Activated CD4-positive, alpha-beta T cell treated with anti-CD3 and anti-CD28 coated beads, Interleukin-2, amount 10 ng/mL, durations not matched to agents 7 days and 5 days (primary cell): Measurements from ENCODE around the gene SVIP. TPM values are rescaled to one million over a fixed set of nuclear protein-coding genes. Genes with fewer than 3 reads are reported as not detected.

Experiments used
- CTCF ChIA-PET: fragments of 350-600 bp; sonication (Branson Sonifier 250); formaldehyde crosslinking; loops from one replicate; lab custom pipeline; 2021; ENCODE audit warnings: antibody characterized with exemption; lab: Charles Lee
- POLR2A ChIA-PET: fragments of 350-600 bp; sonication (Branson Sonifier 250); formaldehyde crosslinking; loops from one replicate; lab custom pipeline; 2021; ENCODE audit warnings: antibody characterized with exemption; lab: Charles Lee
- DNase-seq: peaks from one replicate; pipeline ENCODE4 v3.0.0-alpha.2; 2020
- H3K27ac Mint-ChIP-seq: one replicate; pipeline ENCODE4 v1.8.0; 2021; ENCODE audit warnings: mild to moderate bottlenecking, moderate library complexity, mixed read lengths
- H3K27me3 Mint-ChIP-seq: one replicate; pipeline ENCODE4 v1.8.0; 2021; ENCODE audit warnings: mixed read lengths
- H3K36me3 Mint-ChIP-seq: one replicate; pipeline ENCODE4 v1.8.0; 2021; ENCODE audit warnings: low read depth, mixed read lengths
- H3K4me1 Mint-ChIP-seq: one replicate; pipeline ENCODE4 v1.8.0; 2021; ENCODE audit warnings: mixed read lengths
- H3K4me3 Mint-ChIP-seq: one replicate; pipeline ENCODE4 v1.8.0; 2021; ENCODE audit warnings: mild to moderate bottlenecking, moderate library complexity, mixed read lengths
- H3K9me3 Mint-ChIP-seq: one replicate; pipeline ENCODE4 v1.8.0; 2021; ENCODE audit warnings: mixed read lengths
- total RNA-seq, 2 experiments: library from RNA; stranded (reverse); gene quantifications; one replicate each; pipeline ENCODE4 v1.2.3, GENCODE V29; 2021

The SVIP gene
- total RNA-seq, 2 experiments from 2014 or later = 27.6 to 28.8 TPM

DNA sequence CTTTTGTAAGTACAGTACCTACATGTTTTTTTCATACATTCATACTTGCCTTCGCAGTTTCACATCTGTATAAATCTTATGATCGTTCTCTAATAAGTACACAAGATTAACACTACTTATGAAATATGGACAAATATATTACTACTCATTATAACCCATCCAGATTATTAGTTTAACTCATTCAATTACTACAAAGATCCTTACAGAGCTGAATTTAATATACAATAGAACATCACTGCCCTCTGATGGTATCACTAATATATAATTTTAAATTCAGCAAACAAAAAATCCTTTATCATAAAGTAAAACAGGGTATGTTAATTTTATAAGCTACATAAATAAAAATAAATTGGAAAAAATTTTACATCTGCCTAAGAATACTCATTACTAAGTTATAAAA is 7.4 kb downstream of the SVIP start:
- Mint-ChIP-seq H3K4me1 (peaks cover under 1% of the 10 kb centered on the region), H3K27me3 (no peaks in the 10 kb centered on the region), H3K4me3 (no peak overlapping the region), H3K36me3 (peaks cover 35% of the 10 kb centered on the region), H3K9me3 (no peaks in the 10 kb centered on the region), H3K27ac (no peak overlapping the region)
- POLR2A ChIA-PET = no interaction called here
- DNase-seq = no peak
- CTCF ChIA-PET = no interaction called here

DNA sequence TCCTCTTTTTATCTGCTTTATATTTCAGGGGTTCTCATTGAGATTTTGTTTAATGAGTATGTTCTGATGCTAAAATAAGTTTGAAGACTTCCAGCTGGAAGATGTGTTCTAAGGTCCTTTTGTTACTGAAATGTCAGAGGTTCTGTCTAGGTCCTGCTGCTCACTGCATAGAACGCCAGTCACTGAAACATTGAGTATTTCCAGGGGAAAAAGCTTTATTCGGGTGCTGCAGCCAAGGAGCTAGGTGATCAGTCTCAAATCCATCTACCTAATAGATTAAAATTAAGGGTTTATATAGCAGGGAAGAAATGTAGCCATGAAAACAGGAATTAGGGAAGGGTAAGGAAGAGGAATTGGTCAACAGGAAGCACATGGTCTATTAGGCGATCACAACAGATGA is 19.7 kb downstream of the SVIP start:
- CTCF ChIA-PET = interaction anchor here (2.3 kb wide), 1 partner anchor 20 kb away, joined by 7 read pairs; the partner anchor contains the start of gene SVIP
- Mint-ChIP-seq H3K9me3 (peaks cover 6% of the 10 kb centered on the region), H3K36me3 (no peaks in the 10 kb centered on the region), H3K27ac (no peak overlapping the region), H3K4me1 (peaks cover 3% of the 10 kb centered on the region), H3K27me3 (no peaks in the 10 kb centered on the region), H3K4me3 (no peak overlapping the region)
- DNase-seq = no peak
- POLR2A ChIA-PET = no interaction called here

DNA sequence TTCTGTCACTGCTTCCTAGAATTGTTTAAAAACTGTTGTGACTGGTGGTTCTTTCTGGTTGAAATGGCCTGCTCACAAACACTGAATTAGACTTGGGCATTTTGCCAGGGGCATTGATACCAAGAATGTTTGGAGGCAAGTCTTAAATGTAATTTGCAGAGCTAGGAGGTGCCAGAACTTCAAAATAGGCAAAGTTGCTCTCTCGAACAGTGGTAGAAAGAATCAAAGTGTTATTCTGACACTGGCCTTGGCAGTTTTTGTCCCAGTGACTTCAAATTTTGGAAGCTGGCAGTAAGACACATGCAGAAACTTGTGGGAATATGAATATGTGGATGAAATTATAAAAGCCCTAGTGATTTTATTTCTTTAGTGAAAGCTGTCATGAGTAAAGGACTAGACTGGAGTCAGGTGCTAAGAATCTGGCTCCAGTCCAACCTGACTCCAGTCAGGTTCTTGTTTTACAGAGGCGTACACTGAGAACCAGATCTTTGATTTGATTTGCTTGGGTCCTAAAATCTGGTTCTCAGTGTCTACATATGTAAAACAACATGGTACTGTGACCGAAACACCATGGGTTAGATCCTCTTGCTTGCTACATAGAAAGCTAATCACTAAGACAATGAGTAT is 20.9 kb downstream of the SVIP start:
- ChIA-PET CTCF (interaction anchor here (2.3 kb wide), 1 partner anchor 21 kb away, joined by 7 read pairs; the partner anchor contains the start of gene SVIP), POLR2A (no interaction called here)
- no peaks in the 10 kb centered on the region for H3K36me3 Mint-ChIP-seq

DNA sequence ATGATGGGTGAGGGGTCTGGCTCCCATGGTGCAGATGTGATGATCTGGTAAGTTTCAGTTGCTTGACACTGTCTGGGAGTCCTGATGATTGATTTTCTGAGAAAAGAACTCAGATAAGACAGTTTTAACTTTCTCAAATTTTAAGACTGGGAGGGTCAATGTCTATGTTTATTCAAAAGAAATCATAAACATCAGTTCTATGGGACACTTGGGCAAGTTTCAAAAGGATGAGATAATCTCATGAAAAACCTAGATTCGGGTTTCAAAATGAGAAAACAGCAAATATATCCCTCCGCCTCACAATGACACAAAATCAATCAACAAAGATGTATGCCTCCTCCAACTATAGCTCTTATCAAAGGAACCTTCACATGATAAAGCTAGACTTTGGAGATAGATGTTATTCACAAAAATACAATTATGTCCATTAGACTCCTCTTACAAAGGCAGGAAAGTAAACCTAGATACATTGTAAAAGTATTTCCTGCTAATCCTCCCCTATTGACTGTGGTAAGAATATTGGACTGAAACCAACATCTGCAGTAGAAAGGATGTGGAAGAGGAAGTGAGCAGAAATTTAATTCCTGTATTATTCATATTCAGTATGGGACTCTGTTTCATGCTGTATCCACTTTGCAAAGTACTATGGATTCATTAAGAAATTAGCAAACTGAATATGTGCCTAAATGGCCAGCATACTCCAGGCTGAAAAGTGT is 21.6 kb downstream of the SVIP start:
- Mint-ChIP-seq H3K27me3 (no peaks in the 10 kb centered on the region), H3K9me3 (peaks cover 6% of the 10 kb centered on the region), H3K4me3 (no peak overlapping the region), H3K27ac (no peak overlapping the region), H3K36me3 (no peaks in the 10 kb centered on the region), H3K4me1 (peaks cover 3% of the 10 kb centered on the region)
- ChIA-PET POLR2A (no interaction called here), CTCF (no interaction called here)
- no peak for DNase-seq

More for the DNA sequence above, 20.9 kb downstream of the SVIP start:
- Mint-ChIP-seq H3K27ac (no peak overlapping the region), H3K27me3 (no peaks in the 10 kb centered on the region), H3K9me3 (peaks cover 6% of the 10 kb centered on the region), H3K4me3 (no peak overlapping the region), H3K4me1 (peaks cover 3% of the 10 kb centered on the region)
- DNase-seq = no peak

DNA sequence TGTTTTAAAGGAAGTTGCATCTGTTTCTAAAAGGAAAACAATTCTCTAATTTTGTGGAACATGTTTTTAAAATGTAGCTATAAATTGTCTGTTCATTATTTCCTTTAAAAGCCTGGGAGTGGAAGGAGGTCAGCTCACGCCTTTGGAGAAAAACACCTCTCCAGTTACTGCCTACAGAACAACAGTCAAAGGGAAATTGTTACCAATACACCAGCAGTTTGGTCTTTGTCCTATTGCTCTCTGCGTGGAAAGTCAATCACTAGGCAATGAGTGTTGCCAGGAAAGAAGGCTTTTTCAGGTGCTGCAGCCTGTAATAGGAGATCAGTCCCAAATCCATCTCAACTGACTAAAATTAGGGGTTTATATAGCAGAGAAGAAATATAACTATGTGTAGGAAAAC is 22.2 kb downstream of the SVIP start:
- Mint-ChIP-seq H3K4me1 (peaks cover 3% of the 10 kb centered on the region), H3K9me3 (peaks cover 6% of the 10 kb centered on the region), H3K27me3 (no peaks in the 10 kb centered on the region), H3K36me3 (no peaks in the 10 kb centered on the region), H3K27ac (no peak overlapping the region), H3K4me3 (no peak overlapping the region)
- CTCF ChIA-PET = no interaction called here
- POLR2A ChIA-PET = no interaction called here
- DNase-seq = no peak

DNA sequence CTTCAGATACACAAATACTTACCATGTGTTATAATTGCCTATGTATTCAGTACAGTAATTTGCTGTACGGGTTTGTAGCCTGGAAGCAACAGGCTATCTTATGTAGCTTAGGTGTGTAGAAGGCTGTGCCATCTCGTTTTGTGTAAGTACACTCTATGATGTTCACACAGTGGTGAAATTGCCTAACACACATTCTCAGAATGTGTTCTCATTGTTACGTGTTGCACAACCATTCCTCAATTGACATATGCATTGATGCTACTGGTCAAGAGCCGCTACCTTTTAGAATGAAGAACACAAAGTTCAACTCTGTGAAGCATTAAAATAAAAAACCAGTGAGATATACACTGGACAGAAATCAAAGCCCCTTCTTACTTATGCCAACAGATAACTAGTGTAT is 26.7 kb downstream of the SVIP start:
- no peaks in the 10 kb centered on the region for H3K9me3 Mint-ChIP-seq
- ChIA-PET POLR2A (no interaction called here), CTCF (no interaction called here)
- no peak for DNase-seq
- H3K4me3 Mint-ChIP-seq = no peak overlapping the region
- peaks cover 1% of the 10 kb centered on the region for H3K27me3 Mint-ChIP-seq
- H3K27ac Mint-ChIP-seq = no peak overlapping the region
- H3K36me3 Mint-ChIP-seq = no peaks in the 10 kb centered on the region
- H3K4me1 Mint-ChIP-seq = no peaks in the 10 kb centered on the region

DNA sequence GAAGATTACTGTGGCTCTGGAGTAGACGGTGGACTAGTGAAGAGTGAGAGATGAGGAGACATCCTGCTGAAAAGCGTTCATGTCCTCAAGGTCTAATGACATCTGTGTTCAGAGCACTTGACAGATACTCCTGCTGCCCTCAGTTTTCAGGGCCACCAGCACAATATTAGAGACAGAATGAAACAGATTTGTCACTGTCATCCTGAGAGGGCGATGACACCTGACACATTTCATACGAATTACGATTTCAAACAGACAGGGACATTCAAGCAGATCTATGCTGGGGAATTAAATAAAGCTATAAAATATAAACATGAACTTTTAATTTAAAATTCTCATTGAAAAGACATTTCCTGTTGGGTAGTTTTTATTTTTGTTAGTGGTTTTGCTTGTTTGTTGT is 29.1 kb downstream of the SVIP start:
- POLR2A ChIA-PET = interaction anchor here (0.6 kb wide), 1 partner anchor 40 kb away, joined by 4 read pairs; no protein-coding TSS in a partner anchor
- CTCF ChIA-PET = interaction anchor here (0.6 kb wide), 1 partner anchor 9 kb away, joined by 3 read pairs; no protein-coding TSS in a partner anchor
- no peaks in the 10 kb centered on the region for H3K9me3 Mint-ChIP-seq
- no peak overlapping the region for H3K27ac Mint-ChIP-seq
- no peak for DNase-seq
- no peaks in the 10 kb centered on the region for H3K36me3 Mint-ChIP-seq
- peaks cover 1% of the 10 kb centered on the region for H3K27me3 Mint-ChIP-seq
- H3K4me1 Mint-ChIP-seq = no peaks in the 10 kb centered on the region
- no peak overlapping the region for H3K4me3 Mint-ChIP-seq

DNA sequence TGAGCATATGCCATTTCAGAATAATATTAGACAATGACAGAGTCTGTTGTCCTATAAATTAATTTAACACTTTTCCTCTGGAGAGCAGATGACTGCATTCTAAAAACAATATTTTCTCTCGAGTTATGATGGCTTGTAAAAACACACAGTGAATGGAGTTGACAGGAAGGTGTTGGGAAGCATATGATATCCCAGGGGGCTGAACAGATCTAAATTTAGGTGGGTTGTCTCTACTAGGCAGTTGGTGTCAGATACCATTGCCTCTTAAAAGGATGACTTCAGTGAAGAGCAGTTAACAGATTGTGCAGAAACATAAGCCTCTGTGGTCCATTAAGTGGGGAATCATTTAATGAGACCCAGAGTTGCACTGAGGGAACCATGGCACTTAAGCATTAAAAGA is 30.7 kb downstream of the SVIP start:
- POLR2A ChIA-PET = no interaction called here

DNA sequence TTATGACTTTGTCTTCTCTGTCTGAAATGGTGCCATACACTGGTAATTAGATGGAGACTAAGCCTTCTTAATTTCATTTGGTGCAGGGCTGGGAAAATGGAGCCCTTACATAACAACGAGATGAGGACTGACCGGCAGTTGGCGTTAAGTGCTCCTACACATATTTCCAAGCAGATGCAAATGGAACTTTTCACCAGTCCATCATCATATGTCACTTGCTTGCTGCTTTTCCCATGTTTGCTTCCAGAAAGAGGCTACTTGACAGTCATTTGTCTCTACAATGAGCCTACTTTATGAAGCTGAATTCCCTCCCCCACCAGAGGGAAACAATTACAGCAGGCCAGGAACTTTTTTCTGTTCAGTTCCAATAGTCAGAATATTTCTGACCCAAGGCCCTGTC is 32.6 kb downstream of the SVIP start:
- Mint-ChIP-seq H3K4me3 (no peak overlapping the region), H3K9me3 (no peaks in the 10 kb centered on the region), H3K27ac (no peak overlapping the region), H3K36me3 (no peaks in the 10 kb centered on the region), H3K4me1 (no peaks in the 10 kb centered on the region), H3K27me3 (peaks cover 1% of the 10 kb centered on the region)
- ChIA-PET CTCF (interaction anchor here (1.4 kb wide), 1 partner anchor 240 kb away, joined by 3 read pairs; no protein-coding TSS in a partner anchor), POLR2A (no interaction called here)
- DNase-seq = no peak

More for the DNA sequence above, 30.7 kb downstream of the SVIP start:
- CTCF ChIA-PET = no interaction called here
- peaks cover 1% of the 10 kb centered on the region for H3K27me3 Mint-ChIP-seq
- DNase-seq = no peak
- no peaks in the 10 kb centered on the region for H3K9me3 Mint-ChIP-seq
- no peaks in the 10 kb centered on the region for H3K4me1 Mint-ChIP-seq
- H3K27ac Mint-ChIP-seq = no peak overlapping the region
- H3K36me3 Mint-ChIP-seq = no peaks in the 10 kb centered on the region
- H3K4me3 Mint-ChIP-seq = no peak overlapping the region

DNA sequence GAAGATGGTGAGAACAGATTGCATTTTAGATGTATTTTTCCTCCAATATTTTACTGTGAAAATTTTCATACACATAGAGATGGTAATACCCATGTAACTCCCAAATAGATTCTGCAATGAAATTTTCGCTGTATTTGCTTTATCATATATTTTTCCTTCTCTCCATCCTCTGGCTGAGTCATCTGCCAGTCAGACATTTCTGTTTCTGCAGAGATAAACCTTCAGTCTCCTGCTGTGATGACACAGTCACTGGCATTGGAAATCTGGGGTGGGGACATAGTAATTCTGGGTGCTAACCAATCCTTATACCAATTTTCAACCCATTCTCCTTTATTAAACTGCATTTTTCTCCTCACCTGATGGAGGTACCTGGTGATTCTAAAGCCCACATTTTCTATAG is 33.7 kb downstream of the SVIP start:
- POLR2A ChIA-PET = no interaction called here
- DNase-seq = no peak
- no peaks in the 10 kb centered on the region for H3K36me3 Mint-ChIP-seq
- H3K4me3 Mint-ChIP-seq = no peak overlapping the region
- CTCF ChIA-PET = no interaction called here
- H3K4me1 Mint-ChIP-seq = no peaks in the 10 kb centered on the region
- no peak overlapping the region for H3K27ac Mint-ChIP-seq
- H3K9me3 Mint-ChIP-seq = no peaks in the 10 kb centered on the region
- peaks cover 1% of the 10 kb centered on the region for H3K27me3 Mint-ChIP-seq

DNA sequence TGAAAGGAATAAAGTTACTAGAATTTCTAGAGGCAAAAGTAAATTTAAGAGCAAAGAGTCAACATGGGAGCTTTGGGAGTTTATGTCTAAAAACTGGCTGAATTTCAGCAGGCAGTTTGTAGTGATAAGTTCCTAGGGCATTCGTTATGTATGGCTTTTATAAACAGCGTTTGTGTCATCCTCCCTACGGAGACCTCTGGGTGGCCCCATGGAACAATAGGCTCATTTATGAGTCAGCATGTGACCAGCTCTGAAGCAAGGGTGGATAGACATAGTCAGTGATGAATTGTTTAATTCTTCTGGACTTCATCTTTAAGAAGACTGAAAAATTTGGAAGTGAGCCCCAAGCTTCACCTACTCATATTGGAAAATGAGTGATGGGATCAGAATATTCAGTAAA is 37.1 kb downstream of the SVIP start:
- Mint-ChIP-seq H3K4me1 (no peaks in the 10 kb centered on the region), H3K4me3 (no peak overlapping the region), H3K9me3 (no peaks in the 10 kb centered on the region), H3K27ac (no peak overlapping the region), H3K27me3 (no peaks in the 10 kb centered on the region), H3K36me3 (no peaks in the 10 kb centered on the region)
- CTCF ChIA-PET = interaction anchor here (1.8 kb wide), 1 partner anchor 37 kb away, joined by 4 read pairs; the partner anchor contains the start of gene SVIP
- POLR2A ChIA-PET = no interaction called here
- DNase-seq = no peak

DNA sequence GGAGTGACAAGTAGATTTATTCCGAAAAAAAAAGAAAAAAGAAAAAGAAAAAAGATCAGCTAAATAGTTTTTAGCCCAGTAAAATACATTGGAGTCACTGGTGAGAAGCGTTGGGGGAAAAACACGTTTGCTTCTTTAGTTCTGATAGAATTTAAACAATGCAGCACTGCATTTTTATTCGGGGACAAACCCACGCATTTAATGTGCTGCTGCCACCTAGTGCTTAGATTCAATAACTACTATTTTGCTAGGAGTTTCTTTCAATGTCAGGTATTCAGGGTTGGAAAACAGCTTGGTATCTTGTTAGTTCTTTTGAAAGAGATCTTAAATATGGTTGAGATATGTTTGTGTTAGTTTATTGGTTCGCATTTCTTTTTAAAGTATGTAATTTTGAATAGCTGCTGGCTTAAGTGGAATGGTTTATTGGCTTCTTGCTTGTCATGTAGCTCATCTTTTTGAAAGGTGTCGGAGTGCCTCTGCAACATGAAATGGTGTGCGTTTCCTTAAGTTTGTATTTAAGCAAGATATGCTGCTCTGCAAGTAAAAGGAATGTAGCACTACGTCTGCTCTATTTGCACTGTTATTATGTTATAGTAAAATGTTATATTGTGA is 41.9 kb downstream of the SVIP start:
- H3K4me3 Mint-ChIP-seq = no peak overlapping the region
- POLR2A ChIA-PET = no interaction called here

DNA sequence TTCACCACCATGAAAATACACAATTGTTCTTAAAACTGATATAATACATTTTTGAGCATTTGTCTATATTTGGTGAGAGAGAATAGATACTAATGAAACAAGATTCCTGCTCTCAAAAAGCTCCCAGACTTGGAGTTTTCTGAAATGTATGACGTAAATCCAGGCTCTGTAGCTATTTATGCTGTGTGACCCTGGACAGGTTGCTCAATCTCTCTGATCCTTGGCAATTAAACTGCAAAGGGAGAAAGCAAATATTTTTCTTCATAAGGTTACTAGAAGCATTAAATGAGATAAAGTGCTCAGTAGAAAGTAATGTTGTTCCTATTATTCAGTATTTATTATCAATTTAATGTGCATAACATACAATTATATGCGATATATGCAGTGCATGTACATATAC is 42.5 kb downstream of the SVIP start:
- no peak for DNase-seq
- ChIA-PET POLR2A (no interaction called here), CTCF (interaction anchor here (1.2 kb wide), 1 partner anchor 64 kb away, joined by 3 read pairs; no protein-coding TSS in a partner anchor)
- no peaks in the 10 kb centered on the region for H3K4me1 Mint-ChIP-seq
- H3K27me3 Mint-ChIP-seq = peaks cover 5% of the 10 kb centered on the region
- no peak overlapping the region for H3K27ac Mint-ChIP-seq
- H3K4me3 Mint-ChIP-seq = no peak overlapping the region
- no peaks in the 10 kb centered on the region for H3K36me3 Mint-ChIP-seq
- no peaks in the 10 kb centered on the region for H3K9me3 Mint-ChIP-seq

More for the DNA sequence above, 41.9 kb downstream of the SVIP start:
- Mint-ChIP-seq H3K27me3 (peaks cover 5% of the 10 kb centered on the region), H3K9me3 (no peaks in the 10 kb centered on the region), H3K4me1 (no peaks in the 10 kb centered on the region), H3K36me3 (no peaks in the 10 kb centered on the region), H3K27ac (no peak overlapping the region)
- CTCF ChIA-PET = interaction anchor here (0.9 to 1.2 kb wide), 2 partner anchors 42 to 64 kb away, joined by 3 to 4 read pairs; partner anchors contain the start of gene SVIP
- peak; percentile 50 for DNase-seq
